ENCODE results near the gene SEPTIN2. TPM values are rescaled to one million over a fixed set of nuclear protein-coding genes. Genes with fewer than 3 reads are reported as not detected.
A peak's percentile ranks its signal among the peaks of the same experiment; 100 is the strongest.
"Not testable (repeated sequence)": the region's sequence is repeated elsewhere in the genome, so short reads cannot be mapped to it uniquely, and the experiment has no call there.

Gene SEPTIN2
- total RNA-seq, 1 experiment from 2014 or later = 502 TPM

DNA sequence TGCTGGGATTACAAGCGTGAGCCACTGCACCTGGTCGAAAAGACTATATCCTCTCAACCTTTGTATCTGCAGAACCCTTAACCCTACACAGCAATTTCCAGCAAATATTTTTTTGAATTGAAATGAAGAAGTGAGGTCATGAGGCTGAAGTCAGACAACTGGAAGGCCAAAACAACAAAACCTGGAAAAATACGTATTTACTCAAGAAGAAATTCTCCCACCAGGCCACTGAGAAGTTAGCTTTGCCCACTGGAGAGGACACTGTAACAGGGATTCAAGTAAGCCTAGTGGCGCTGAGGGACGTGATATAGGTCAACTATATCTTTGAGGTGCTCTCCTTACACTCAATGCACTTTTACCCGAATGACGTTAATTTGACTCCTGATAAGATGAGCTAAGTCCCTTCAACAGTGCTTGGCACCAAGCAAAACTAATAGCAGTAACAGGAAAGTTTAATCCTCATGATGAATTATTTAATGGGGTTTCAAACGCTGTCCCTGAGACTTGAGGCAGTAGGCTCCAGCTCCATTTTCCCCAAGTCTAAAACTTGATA lies 2.1 kb upstream of the SEPTIN2 start:
- DNase-seq (ENCODE audit: low read depth) = no peak

DNA sequence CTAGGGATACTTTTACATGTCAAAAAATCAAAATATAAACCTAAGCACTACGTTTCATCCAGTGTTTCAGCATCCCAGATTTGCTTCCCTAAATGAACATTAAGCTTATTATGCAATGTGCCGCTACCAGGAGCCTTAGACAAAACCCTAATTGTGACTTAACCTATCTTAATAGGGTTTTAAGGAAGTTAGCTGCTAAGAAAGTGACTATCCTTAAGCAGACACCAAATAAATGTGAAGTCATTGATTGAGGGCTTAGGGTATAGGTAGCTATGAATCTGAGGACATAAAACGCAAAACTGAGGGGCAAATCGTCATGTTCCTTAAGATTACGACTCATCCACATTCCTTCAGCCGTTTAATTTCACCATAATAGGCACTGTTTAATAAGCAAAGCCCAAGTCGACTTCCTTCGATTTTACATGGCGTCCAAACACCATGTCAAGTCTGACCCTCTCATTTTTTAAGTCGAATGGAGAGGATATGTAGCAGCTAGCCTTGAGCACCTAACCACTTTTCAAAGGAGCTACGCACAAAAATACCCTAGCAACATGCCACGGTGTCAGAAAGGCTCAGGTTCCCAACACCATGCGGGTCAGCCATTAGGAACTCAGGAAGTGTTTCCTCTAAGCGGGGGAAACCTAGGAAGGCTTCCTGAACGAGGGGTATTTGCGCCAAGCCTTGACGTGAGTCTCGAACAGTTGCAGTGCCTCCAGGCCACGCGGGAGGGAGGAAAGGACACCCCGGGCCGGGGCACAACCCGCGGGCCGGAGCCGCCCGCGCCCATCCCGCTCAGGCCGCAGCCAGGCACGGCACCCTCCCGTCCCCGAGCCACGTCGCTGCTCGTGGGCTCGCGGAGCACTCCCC lies 1.3 kb upstream of the SEPTIN2 start:
- DNase-seq (ENCODE audit: low read depth) = peak; percentile 15

DNA sequence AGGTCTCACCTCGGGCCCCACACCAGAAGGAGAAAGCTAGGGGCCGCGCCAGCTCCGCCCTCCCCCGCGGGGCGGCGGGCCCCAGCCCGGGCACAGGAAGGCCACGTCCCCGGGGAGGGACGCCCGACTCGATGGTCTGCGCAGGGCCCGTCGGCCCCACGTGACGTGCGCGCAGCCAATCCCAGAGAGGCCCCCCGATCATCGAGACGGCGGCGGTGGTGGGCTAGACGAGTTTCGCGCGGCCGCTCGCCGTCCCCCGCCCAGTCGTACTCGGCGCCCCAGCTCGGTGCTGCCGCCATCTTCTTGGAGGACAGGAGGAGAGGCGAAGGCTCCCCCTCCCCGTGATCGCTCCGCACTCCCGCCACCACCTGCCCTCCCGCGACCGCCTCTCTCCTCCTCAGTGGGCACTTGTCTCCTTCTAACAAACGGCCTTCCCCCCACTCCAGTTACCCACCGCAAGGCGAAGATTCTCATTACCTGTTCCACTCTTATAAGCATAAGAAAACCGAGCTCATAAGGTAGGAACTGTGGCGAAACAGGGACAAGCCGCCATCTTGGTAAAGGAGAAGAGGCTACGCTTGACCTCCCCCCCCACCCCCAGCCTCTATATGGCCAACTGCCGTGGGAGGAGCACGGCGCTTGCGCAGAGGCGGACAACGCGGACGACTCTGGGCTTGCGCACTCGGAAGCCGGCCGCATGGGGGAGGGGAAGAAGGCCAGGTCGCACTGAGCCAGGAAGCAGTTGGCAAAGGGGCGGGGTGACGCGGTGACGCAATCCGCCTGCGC lies 439 bp upstream of the SEPTIN2 start, which contains the start of gene HDLBP:
TSS of gene HDLBP (minus strand) at position 580 of the 786 bp plus-strand sequence. CDS start 48,803 bp downstream, outside the sequence.
- DNase-seq (ENCODE audit: low read depth) = peak; percentile 97

DNA sequence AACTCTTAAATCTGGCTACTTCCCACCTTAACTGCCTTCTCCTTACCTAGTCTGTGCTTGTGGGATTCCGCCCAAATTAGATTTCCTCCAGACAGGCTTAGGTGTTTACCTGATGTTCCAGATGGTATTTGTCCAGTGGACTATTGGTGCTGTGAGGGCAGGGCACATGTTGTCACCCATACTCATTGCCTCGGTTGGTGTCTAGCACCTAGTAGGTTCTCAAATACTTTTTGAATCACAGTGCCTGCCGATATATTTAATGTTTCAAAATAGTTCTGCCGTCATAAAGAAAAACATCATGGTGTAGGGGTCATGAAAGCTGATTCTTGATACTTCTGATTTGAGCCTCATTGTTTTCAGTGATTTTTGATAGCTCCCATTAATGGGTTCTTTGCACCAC lies 1.1 kb downstream of the SEPTIN2 start:
- no peak for DNase-seq (ENCODE audit: low read depth)

DNA sequence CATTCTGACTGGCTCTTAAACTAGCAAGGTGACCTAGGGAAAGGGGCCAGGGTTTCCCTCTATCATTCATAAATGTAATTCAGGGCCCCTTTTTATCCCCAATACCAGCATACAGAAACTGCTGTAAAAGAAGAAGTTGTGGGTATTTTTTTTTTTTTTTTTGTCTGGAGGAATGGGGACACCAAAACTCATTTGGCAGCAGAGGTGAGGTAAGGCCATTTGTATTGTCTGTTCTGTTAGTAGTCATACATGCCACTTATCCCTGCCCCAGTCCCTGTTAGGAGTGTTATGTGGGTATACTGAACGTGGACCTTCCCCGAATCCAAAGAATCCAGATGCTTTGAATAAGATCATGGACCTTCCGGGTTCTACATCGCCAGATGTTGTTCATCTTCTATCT lies 1.7 kb downstream of the SEPTIN2 start:
- no peak for DNase-seq (ENCODE audit: low read depth)

DNA sequence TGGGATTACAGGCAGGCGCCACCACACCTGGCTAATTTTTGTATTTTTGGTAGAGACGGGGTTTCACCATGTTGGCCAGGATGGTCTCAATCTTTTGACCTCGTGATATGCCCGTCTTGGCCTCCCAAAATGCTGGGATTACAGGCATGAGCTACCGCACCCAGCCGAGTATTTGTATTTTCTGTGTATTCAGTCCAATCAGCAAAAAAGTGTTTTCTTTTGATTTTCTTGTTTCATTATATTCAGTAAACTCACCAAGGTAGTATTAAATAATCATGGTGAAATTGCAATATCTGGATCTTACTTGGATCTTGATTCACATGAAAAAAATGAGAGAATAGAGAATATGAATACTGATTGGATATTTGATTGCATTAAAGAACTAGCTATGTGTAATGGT lies 3.1 kb downstream of the SEPTIN2 start:
- not testable (repeated sequence) for DNase-seq (ENCODE audit: low read depth)

DNA sequence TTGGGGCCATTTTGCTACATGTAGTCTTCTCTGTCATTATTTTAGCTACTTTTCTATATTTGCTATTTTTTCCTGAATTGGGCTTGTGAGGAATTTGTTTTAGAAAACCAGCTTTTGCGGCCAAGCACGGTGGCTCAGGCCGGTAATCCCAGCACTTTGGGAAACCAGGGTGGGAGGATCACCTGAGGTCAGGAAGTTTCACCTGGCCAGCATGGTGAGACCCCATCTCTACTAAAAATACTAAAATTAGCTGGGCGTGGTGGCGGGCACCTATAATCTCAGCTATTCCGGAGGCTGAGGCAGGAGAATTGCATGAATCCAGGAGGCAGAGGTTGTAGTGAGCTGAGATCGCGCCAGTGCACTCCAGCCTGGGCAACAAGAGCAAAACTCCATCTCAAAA lies 4.7 kb downstream of the SEPTIN2 start:
- DNase-seq (ENCODE audit: low read depth) = no peak

DNA sequence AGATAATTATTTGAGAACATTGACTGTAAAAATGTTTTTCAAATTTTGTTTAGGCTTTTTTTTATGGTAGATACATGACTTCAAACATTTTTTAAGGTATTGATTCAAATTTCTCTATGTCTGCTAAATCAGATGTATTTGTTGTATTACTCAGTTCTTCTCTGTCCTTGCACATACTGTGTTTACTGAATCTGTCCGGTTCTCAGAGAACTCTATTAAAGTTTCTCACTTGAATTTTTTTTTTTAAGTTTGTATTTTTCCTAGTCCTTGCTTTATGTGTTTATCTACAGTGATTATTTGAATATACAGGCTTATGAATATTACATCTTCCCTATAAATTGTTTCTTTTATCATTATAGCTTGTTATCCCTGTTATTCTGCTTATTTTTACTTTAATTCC lies 5.3 kb downstream of the SEPTIN2 start:
- DNase-seq (ENCODE audit: low read depth) = no peak

DNA sequence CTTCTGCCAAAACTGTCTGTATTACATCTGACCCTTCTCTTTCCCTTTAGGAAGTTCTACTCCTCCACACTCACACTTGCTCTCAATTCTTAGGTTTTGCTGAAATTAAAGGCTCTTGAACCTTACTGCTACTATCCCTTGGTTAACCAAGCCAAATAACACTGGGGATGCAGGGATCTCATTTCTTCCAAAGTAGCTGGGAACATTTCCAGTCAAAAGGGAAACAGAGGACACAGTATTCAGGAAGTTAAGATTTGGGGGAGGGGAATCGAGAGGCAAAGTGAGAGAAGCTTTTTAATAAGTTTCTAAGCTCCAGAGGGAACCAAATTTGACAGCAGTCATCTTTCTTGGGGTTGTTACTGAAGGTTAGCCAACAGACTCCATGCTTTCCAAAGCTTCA lies 6.2 kb downstream of the SEPTIN2 start:
- no peak for DNase-seq (ENCODE audit: low read depth)

DNA sequence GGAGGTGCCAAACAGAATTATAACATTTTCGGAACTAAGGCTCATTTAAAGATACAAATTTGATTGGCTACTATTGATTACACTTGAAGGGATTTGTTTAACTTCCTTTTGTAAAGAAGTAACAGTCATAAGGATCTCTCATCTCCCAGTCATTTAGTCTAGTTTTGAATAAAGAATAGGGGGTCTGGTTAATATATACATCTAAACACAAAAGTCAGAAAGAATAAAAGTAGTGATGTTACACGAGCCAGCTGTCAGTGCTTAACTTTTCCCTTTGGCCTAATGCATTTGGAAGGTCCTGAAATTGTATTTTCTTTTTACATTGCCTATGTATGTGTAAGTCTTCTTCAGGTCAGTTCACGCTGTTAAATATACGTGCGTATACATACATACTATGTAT lies 8.1 kb downstream of the SEPTIN2 start:
- no peak for DNase-seq (ENCODE audit: low read depth)

DNA sequence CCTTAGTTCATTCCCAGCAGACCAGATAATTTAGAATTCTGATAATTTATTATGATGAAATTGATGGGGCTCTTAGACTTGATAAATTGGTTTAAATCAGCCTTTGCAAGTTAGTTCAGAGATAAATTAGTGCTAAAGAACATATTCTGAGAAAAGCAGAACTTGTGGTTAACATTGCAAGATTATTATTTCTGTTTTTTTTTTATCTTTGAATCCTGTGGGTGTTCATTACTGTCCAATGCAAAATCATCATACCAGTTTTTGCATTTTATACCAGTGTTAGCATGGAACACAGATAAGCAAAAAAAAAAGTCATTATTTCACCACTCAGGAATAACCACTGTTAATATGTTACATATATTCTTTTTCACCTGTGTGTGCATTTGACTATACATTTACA lies 9.1 kb downstream of the SEPTIN2 start:
- DNase-seq (ENCODE audit: low read depth) = no peak

DNA sequence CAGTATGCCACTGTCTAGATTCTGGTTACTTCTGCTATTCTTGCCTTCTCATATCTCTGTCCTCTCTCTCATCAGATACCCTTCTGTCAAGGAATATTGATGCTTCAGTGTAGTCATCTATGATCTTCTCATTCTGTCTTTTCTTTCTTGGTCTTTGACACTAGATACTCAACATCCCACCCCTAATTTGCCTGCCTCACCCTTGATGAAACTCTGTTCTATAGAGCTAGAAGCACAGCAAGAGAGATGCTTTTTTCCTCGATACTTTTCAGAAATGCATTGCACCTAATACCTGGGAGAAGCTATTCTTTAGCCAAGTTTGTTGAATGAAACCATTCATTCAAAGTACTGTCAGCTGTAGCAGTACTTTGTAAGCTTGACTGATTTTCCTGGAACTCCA lies 9.5 kb downstream of the SEPTIN2 start:
- DNase-seq (ENCODE audit: low read depth) = no peak

DNA sequence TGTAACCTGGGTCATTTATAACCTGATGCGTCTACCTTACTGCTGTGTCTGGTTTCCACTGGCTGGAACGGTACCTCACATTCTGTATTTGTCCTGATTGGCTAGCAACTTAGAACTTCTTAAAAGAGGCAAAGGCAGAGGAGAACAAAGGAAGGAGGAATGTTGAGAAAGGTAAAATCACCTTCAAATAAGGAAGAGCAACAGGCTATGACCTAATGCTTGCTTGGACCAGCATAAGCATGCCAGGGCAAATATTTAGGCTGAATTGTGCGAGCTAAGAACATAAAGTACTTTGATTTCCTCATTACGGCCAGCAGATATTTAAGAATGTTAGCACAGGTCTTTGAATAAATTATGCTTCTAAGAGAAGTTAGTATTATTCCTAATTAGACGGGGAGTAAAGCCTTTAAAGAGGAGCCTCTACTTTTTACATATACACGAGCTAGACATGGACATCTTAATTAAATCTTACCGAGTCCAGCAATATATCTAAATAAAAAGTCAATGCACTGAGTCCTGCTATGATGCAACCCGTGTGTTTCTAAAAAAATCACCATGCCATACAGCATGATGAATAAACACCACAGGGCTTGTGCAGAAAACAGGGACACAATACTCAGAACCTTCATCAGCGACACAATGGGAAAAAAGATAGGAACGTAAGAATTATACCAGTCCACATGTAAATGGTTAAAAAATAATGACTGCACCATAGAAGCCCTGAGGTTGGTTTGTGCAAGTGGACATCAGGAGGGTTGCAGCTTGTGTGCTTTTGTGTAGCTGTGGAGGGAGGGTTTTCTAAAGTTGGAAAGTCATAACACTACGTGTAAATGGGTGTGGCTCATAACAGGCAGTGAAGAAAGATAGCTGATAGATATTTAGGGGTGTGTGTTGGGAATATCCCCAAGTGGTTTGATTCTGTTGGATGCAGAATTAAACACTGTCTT lies 14.2 kb downstream of the SEPTIN2 start:
- DNase-seq (ENCODE audit: low read depth) = no peak

DNA sequence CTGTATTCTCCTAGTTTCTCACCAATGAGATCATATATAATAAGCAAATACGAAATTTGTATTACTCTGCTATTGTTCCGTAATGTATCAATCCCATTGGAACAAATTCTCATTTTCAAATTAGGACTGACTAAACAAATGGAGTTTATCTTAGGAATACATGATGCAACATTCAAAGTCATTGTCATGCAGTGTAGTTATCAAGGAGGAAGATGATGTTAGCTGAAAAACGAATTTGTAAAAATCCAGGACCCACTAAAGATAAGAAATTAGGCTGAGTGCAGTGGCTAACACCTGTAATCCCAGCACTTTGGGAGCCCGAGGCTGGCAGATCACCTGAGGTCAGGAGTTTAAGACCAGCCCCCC lies 14.9 kb downstream of the SEPTIN2 start:
- DNase-seq (ENCODE audit: low read depth) = no peak

DNA sequence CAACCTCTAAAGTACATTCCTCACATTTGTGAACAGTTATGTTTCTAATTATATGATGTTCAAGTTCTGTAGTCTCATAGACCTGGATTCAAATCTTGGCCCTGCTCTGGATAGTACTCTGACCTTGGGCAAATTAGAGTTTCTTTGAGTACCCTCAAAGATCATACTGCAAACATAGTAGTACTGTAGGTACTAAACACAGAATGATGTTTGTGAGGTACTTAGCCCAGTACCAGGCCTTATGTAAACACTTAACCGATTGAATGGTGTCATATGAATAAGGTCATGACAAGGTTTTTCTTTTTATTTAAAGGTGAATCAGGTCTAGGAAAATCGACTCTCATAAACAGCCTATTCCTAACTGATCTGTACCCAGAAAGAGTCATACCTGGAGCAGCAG lies 19.1 kb downstream of the SEPTIN2 start:
- DNase-seq (ENCODE audit: low read depth) = no peak

DNA sequence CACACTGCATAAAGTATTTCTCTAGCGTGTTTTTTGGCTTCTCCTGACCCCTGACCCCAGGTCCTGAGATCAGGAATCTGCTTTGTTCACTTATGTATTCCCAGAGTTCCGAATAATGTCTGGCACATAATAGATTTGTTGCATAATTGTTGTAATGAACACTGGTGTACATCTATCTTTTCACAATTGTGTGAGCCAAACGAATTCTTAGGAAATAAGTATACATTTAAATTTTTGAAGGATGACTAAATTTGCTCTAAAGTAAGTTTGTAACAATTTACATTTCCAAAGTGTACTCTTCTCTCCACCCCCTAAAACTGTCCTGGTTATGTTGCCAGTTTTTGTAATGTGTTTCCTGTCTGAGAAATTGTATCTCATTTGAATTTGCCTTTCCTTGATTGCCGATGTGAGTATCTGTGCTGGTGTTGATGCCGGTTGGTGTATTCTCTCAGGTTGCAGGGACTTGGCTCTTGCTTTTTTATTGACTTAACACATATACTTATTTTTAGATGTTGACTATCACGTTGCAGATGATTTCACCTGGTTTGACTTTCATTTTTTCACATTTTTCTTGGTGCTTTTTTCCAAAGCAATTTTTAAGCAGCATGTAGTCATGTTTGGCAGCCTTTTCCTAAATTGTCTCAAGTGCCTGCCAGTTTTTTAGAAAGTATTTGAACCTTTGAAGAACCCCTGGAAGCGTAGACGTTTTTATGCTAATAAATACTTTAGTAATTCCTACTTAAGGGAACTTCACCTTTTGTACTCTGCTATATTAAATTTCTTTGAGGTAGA lies 24.3 kb downstream of the SEPTIN2 start:
- no peak for DNase-seq (ENCODE audit: low read depth)

DNA sequence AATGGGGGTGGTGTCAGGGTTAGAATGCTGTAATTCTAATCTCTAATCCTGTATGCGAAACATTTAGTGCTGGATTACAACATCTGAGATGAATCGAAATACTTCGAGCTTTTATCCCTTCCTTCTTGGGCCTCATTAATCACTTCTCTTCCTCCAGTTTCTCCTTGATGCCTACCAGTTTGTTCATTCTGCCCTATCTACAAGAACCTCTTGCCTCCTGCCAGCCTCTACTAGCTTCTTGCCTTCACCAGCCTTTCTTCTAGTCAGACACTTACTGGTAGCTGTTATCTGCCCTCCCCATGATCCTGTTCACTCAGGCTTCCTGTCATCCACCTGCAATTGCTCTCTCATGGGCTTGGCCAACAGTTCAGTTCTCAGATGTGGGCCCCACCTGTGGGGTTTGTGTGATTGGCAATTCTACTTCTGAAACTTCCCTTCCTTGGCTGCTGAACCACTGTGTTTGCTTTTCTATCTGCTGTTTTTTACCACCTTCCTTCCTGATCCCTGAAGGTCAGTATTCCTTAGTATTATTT lies 25.0 kb downstream of the SEPTIN2 start:
- no peak for DNase-seq (ENCODE audit: low read depth)

DNA sequence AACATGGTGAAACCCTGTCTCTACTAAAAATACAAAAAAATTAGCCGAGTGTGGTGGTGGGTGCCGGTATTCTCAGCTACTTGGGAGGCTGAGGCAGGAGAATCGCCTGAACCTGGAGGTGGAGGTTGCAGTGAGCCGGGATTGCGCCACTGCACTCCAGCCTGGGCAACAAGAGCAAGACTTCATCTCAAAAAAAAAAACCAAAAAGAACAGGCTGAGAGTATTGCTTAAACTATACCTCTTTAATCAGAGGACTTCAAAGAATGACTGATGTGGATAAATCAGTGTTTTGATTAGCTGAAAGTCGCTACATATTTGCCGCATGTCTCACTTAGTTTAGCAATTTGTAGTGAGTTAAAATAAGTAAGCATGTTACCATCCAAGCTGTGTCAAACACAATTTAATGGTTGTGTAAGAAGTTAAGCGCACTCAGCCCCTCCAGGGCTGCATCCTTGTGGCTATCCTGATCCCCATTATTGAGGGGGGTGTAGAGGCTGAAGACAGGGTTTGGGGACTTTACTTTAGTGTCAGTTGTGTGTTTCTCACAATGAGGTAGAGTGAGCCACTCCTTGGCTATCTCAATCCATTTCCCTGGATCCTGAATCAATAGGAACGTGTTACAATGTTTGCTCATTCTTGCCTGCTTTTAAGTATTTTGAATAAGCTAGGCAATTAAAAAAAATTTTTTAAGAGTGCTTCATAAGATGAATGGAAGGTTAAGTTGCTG lies 29.4 kb downstream of the SEPTIN2 start:
- DNase-seq (ENCODE audit: low read depth) = no peak

DNA sequence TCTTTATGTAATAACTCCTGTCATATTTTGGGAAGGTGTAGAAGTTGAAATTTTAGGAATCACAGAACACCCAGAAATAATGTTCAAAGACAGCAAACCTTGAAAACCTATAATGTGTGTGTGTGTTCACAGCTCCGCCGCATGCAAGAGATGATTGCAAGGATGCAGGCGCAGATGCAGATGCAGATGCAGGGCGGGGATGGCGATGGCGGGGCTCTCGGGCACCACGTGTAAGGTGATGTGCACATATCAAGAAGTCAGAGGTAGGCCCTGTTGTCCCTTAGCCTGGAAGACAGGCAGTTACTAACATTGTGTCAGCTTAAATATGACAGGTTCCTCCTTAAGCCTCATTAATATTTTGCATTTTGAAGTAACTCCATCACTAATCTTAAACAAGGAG lies 34.2 kb downstream of the SEPTIN2 start:
- DNase-seq (ENCODE audit: low read depth) = no peak

DNA sequence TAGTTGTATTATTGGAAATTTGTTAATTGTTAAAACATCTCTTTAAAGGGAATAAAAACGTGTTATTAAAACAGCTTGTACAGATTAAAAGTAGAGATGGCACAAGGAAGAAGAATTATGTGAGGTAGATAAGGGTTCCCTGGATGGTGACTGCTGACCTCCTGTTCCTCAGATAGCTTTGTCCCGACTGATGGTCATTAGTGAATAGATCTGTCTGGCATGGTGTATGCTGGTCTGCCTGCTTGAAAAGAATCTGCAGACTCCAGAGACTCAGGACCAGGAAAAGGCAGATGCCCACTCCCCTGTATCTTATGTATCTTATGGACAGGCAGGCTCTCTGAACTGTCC lies 34.8 kb downstream of the SEPTIN2 start:
- no peak for DNase-seq (ENCODE audit: low read depth)

All from RPMI7951 (cell line).